ENCODE results near the gene CFAP300. TPM values are rescaled to one million over a fixed set of nuclear protein-coding genes. Genes with fewer than 3 reads are reported as not detected.

The CFAP300 gene
- total and polyA plus RNA-seq, 2 donors: 0.66 to 3.3 TPM

- H3K4me1 ChIP-seq (ENCODE audit: control insufficient read depth in 2 of 2, insufficient read depth in 2 of 2, low read length in 2 of 2): no peaks in the 10 kb centered on the region
- H3K36me3 ChIP-seq (ENCODE audit: control insufficient read depth in 2 of 2, insufficient read depth in 2 of 2, low read length in 1 of 2): no peaks in the 10 kb centered on the region
- H3K27me3 ChIP-seq (ENCODE audit: control insufficient read depth in 2 of 2, insufficient read depth in 1 of 2, low read length in 1 of 2): no peaks in the 10 kb centered on the region
- H3K9me3 ChIP-seq (ENCODE audit: control insufficient read depth in 2 of 2, insufficient read depth in 1 of 2, low read length in 1 of 2): no peaks in the 10 kb centered on the region
- H3K4me3 ChIP-seq (ENCODE audit: low read length in 2 of 2): no peak overlapping the region
- no peak for DNase-seq (ENCODE audit: low read depth in 6 of 9, low spot score in 9 of 9)
- H3K27ac ChIP-seq (ENCODE audit: low read depth in 1 of 2, low read length in 1 of 2): no peak overlapping the region
- WGBS: 89% methylated on average over 2 of the region's 2 CpGs
These were observed 17.1 kb downstream of the CFAP300 start for GRCh38 chr11:102064316-102064715.

- DNase-seq (ENCODE audit: low read depth in 6 of 9, low spot score in 9 of 9): no peak
- no peaks in the 10 kb centered on the region for H3K4me1 ChIP-seq (ENCODE audit: control insufficient read depth in 2 of 2, insufficient read depth in 2 of 2, low read length in 2 of 2)
- H3K27me3 ChIP-seq (ENCODE audit: control insufficient read depth in 2 of 2, insufficient read depth in 1 of 2, low read length in 1 of 2): no peaks in the 10 kb centered on the region
- H3K36me3 ChIP-seq (ENCODE audit: control insufficient read depth in 2 of 2, insufficient read depth in 2 of 2, low read length in 1 of 2): no peaks in the 10 kb centered on the region
- H3K27ac ChIP-seq (ENCODE audit: low read depth in 1 of 2, low read length in 1 of 2): no peak overlapping the region
- H3K4me3 ChIP-seq (ENCODE audit: low read length in 2 of 2): no peak overlapping the region
- 0% methylated on average over 1 of the region's 1 CpG for WGBS
- peaks cover 0 to 14% of the 10 kb centered on the region in 2 donors for H3K9me3 ChIP-seq (ENCODE audit: control insufficient read depth in 2 of 2, insufficient read depth in 1 of 2, low read length in 1 of 2)
These were observed 23.5 kb downstream of the CFAP300 start for GRCh38 chr11:102070766-102071165.

GRCh38 chr11:102071497-102072472, 24.5 kb downstream of the CFAP300 start:
- 97% methylated on average over 1 of the region's 1 CpG for WGBS
- Histone ChIP-seq H3K36me3 (ENCODE audit: control insufficient read depth in 2 of 2, insufficient read depth in 2 of 2, low read length in 1 of 2) (no peaks in the 10 kb centered on the region), H3K4me3 (ENCODE audit: low read length in 2 of 2) (no peak overlapping the region), H3K27ac (ENCODE audit: low read depth in 1 of 2, low read length in 1 of 2) (no peak overlapping the region), H3K9me3 (ENCODE audit: control insufficient read depth in 2 of 2, insufficient read depth in 1 of 2, low read length in 1 of 2) (peaks cover 0 to 14% of the 10 kb centered on the region in 2 donors), H3K27me3 (ENCODE audit: control insufficient read depth in 2 of 2, insufficient read depth in 1 of 2, low read length in 1 of 2) (no peaks in the 10 kb centered on the region), H3K4me1 (ENCODE audit: control insufficient read depth in 2 of 2, insufficient read depth in 2 of 2, low read length in 2 of 2) (no peaks in the 10 kb centered on the region)
- no peak for DNase-seq (ENCODE audit: low read depth in 6 of 9, low spot score in 9 of 9)

GRCh38 chr11:102073253-102073652, 26.0 kb downstream of the CFAP300 start:
- no peak overlapping the region for H3K27ac ChIP-seq (ENCODE audit: low read depth in 1 of 2, low read length in 1 of 2)
- no peaks in the 10 kb centered on the region for H3K27me3 ChIP-seq (ENCODE audit: control insufficient read depth in 2 of 2, insufficient read depth in 1 of 2, low read length in 1 of 2)
- H3K4me1 ChIP-seq (ENCODE audit: control insufficient read depth in 2 of 2, insufficient read depth in 2 of 2, low read length in 2 of 2): no peaks in the 10 kb centered on the region
- DNase-seq (ENCODE audit: low read depth in 6 of 9, low spot score in 9 of 9): no peak
- H3K4me3 ChIP-seq (ENCODE audit: low read length in 2 of 2): no peak overlapping the region
- H3K9me3 ChIP-seq (ENCODE audit: control insufficient read depth in 2 of 2, insufficient read depth in 1 of 2, low read length in 1 of 2): peaks cover 0 to 14% of the 10 kb centered on the region in 2 donors
- no peaks in the 10 kb centered on the region for H3K36me3 ChIP-seq (ENCODE audit: control insufficient read depth in 2 of 2, insufficient read depth in 2 of 2, low read length in 1 of 2)
- WGBS: 97% methylated on average over 2 of the region's 2 CpGs

- H3K4me1 ChIP-seq (ENCODE audit: control insufficient read depth in 2 of 2, insufficient read depth in 2 of 2, low read length in 2 of 2): no peaks in the 10 kb centered on the region
- no peaks in the 10 kb centered on the region for H3K27me3 ChIP-seq (ENCODE audit: control insufficient read depth in 2 of 2, insufficient read depth in 1 of 2, low read length in 1 of 2)
- H3K27ac ChIP-seq (ENCODE audit: low read depth in 1 of 2, low read length in 1 of 2): no peak overlapping the region
- H3K4me3 ChIP-seq (ENCODE audit: low read length in 2 of 2): no peak overlapping the region
- no peaks in the 10 kb centered on the region for H3K9me3 ChIP-seq (ENCODE audit: control insufficient read depth in 2 of 2, insufficient read depth in 1 of 2, low read length in 1 of 2)
- no peak for DNase-seq (ENCODE audit: low read depth in 6 of 9, low spot score in 9 of 9)
- H3K36me3 ChIP-seq (ENCODE audit: control insufficient read depth in 2 of 2, insufficient read depth in 2 of 2, low read length in 1 of 2): no peaks in the 10 kb centered on the region
These were observed 32.4 kb downstream of the CFAP300 start for GRCh38 chr11:102079625-102080024.

GRCh38 chr11:102081313-102081712, 34.1 kb downstream of the CFAP300 start:
- DNase-seq (ENCODE audit: low read depth in 6 of 9, low spot score in 9 of 9): no peak
- 95% methylated on average over 7 of the region's 7 CpGs for WGBS
- H3K27me3 ChIP-seq (ENCODE audit: control insufficient read depth in 2 of 2, insufficient read depth in 1 of 2, low read length in 1 of 2): no peaks in the 10 kb centered on the region

GRCh38 chr11:102085864-102086551, 38.8 kb downstream of the CFAP300 start:
- DNase-seq (ENCODE audit: low read depth in 6 of 9, low spot score in 9 of 9): no peak
- no peak overlapping the region for H3K27ac ChIP-seq (ENCODE audit: low read depth in 1 of 2, low read length in 1 of 2)
- no peak overlapping the region for H3K4me3 ChIP-seq (ENCODE audit: low read length in 2 of 2)
- no peaks in the 10 kb centered on the region for H3K27me3 ChIP-seq (ENCODE audit: control insufficient read depth in 2 of 2, insufficient read depth in 1 of 2, low read length in 1 of 2)
- H3K4me1 ChIP-seq (ENCODE audit: control insufficient read depth in 2 of 2, insufficient read depth in 2 of 2, low read length in 2 of 2): no peaks in the 10 kb centered on the region
- H3K36me3 ChIP-seq (ENCODE audit: control insufficient read depth in 2 of 2, insufficient read depth in 2 of 2, low read length in 1 of 2): no peaks in the 10 kb centered on the region
- no peaks in the 10 kb centered on the region for H3K9me3 ChIP-seq (ENCODE audit: control insufficient read depth in 2 of 2, insufficient read depth in 1 of 2, low read length in 1 of 2)
- WGBS: 96% methylated on average over 7 of the region's 7 CpGs

More at GRCh38 chr11:102081313-102081712, 34.1 kb downstream of the CFAP300 start:
- Histone ChIP-seq H3K4me1 (ENCODE audit: control insufficient read depth in 2 of 2, insufficient read depth in 2 of 2, low read length in 2 of 2) (no peaks in the 10 kb centered on the region), H3K9me3 (ENCODE audit: control insufficient read depth in 2 of 2, insufficient read depth in 1 of 2, low read length in 1 of 2) (no peaks in the 10 kb centered on the region), H3K36me3 (ENCODE audit: control insufficient read depth in 2 of 2, insufficient read depth in 2 of 2, low read length in 1 of 2) (no peaks in the 10 kb centered on the region), H3K4me3 (ENCODE audit: low read length in 2 of 2) (no peak overlapping the region), H3K27ac (ENCODE audit: low read depth in 1 of 2, low read length in 1 of 2) (no peak overlapping the region)

GRCh38 chr11:102097186-102097585, 49.9 kb downstream of the CFAP300 start:
- Histone ChIP-seq H3K27me3 (ENCODE audit: control insufficient read depth in 2 of 2, insufficient read depth in 1 of 2, low read length in 1 of 2) (no peaks in the 10 kb centered on the region), H3K9me3 (ENCODE audit: control insufficient read depth in 2 of 2, insufficient read depth in 1 of 2, low read length in 1 of 2) (no peaks in the 10 kb centered on the region), H3K27ac (ENCODE audit: low read depth in 1 of 2, low read length in 1 of 2) (no peak overlapping the region), H3K36me3 (ENCODE audit: control insufficient read depth in 2 of 2, insufficient read depth in 2 of 2, low read length in 1 of 2) (no peaks in the 10 kb centered on the region), H3K4me3 (ENCODE audit: low read length in 2 of 2) (no peak overlapping the region), H3K4me1 (ENCODE audit: control insufficient read depth in 2 of 2, insufficient read depth in 2 of 2, low read length in 2 of 2) (no peaks in the 10 kb centered on the region)
- DNase-seq (ENCODE audit: low read depth in 6 of 9, low spot score in 9 of 9): no peak
- 80% methylated on average over 1 of the region's 1 CpG for WGBS

- no peaks in the 10 kb centered on the region for H3K4me1 ChIP-seq (ENCODE audit: control insufficient read depth in 2 of 2, insufficient read depth in 2 of 2, low read length in 2 of 2)
- 97% methylated on average over 2 of the region's 2 CpGs for WGBS
- H3K4me3 ChIP-seq (ENCODE audit: low read length in 2 of 2): no peak overlapping the region
- H3K27me3 ChIP-seq (ENCODE audit: control insufficient read depth in 2 of 2, insufficient read depth in 1 of 2, low read length in 1 of 2): no peaks in the 10 kb centered on the region
- H3K27ac ChIP-seq (ENCODE audit: low read depth in 1 of 2, low read length in 1 of 2): no peak overlapping the region
- no peaks in the 10 kb centered on the region for H3K36me3 ChIP-seq (ENCODE audit: control insufficient read depth in 2 of 2, insufficient read depth in 2 of 2, low read length in 1 of 2)
- no peaks in the 10 kb centered on the region for H3K9me3 ChIP-seq (ENCODE audit: control insufficient read depth in 2 of 2, insufficient read depth in 1 of 2, low read length in 1 of 2)
- DNase-seq (ENCODE audit: low read depth in 6 of 9, low spot score in 9 of 9): no peak
These were observed 52.5 kb downstream of the CFAP300 start for GRCh38 chr11:102099755-102100154.
